ENCODE data around the gene RAB11A.

GRCh38 chr15:65884511-65884910 is 15.2 kb downstream of the RAB11A start:
- no peak for TF ChIP-seq CTCF (IDR thresholded peaks at IDR 0.05)
- no peak for TF ChIP-seq EZH2phosphoT487 (IDR thresholded peaks at IDR 0.05)
- no peak for TF ChIP-seq EZH2 (IDR thresholded peaks at IDR 0.05)

Data from neural progenitor cell (in vitro differentiated cells).